Measurements from ENCODE around the gene ZXDC. TPM values are rescaled to one million over a fixed set of nuclear protein-coding genes. Genes with fewer than 3 reads are reported as not detected.

Gene ZXDC, protein sequence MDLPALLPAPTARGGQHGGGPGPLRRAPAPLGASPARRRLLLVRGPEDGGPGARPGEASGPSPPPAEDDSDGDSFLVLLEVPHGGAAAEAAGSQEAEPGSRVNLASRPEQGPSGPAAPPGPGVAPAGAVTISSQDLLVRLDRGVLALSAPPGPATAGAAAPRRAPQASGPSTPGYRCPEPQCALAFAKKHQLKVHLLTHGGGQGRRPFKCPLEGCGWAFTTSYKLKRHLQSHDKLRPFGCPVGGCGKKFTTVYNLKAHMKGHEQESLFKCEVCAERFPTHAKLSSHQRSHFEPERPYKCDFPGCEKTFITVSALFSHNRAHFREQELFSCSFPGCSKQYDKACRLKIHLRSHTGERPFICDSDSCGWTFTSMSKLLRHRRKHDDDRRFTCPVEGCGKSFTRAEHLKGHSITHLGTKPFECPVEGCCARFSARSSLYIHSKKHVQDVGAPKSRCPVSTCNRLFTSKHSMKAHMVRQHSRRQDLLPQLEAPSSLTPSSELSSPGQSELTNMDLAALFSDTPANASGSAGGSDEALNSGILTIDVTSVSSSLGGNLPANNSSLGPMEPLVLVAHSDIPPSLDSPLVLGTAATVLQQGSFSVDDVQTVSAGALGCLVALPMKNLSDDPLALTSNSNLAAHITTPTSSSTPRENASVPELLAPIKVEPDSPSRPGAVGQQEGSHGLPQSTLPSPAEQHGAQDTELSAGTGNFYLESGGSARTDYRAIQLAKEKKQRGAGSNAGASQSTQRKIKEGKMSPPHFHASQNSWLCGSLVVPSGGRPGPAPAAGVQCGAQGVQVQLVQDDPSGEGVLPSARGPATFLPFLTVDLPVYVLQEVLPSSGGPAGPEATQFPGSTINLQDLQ
- total RNA-seq: 10 to 100 TPM; 18.9 to 25.5 TPM

DNA sequence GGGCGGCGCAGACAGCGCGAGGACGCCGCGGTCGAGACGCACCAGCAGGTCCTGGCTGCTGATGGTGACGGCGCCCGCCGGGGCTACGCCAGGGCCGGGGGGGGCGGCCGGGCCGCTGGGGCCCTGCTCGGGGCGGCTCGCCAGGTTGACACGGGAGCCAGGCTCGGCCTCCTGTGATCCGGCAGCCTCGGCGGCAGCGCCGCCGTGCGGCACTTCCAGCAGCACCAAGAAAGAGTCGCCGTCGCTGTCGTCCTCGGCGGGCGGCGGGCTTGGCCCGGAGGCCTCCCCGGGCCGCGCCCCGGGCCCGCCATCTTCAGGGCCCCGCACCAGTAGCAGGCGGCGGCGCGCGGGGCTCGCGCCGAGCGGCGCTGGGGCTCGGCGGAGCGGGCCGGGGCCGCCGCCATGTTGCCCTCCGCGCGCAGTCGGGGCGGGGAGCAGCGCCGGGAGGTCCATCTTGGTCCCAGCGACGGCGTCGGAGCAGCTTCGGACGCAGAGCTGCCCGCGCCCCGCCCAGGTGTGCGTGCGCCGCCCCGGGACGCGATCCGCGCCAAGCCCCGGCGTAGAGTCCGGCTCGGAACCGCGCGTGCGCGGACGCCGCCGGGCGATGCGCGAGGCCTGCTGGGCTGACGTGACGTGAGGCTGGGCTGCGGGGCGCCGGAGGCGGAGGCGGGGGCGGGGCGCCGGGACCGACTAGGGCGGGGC is at the start of gene ZXDC:
ZXDC (minus strand) TSS at position 479 of the 702 bp plus-strand sequence; CDS start at position 453, 26 bp downstream.
- Histone ChIP-seq H3K27ac (peak within 1 kb of the TSS; percentile 90 to 95), H3K27me3 (no peaks in the 10 kb centered on the region), H3K36me3 (peaks cover 16% of the 10 kb centered on the region), H3K4me3 (peak within 1 kb of the TSS; percentile 68 to 76), H3K9me3 (no peaks in the 10 kb centered on the region), H3K4me1 (peaks cover 0 to 41% of the 10 kb centered on the region in 2 donors)
- peak; percentile 92 for DNase-seq (ENCODE audit: low spot score)
- TF ChIP-seq, protein P1, sequence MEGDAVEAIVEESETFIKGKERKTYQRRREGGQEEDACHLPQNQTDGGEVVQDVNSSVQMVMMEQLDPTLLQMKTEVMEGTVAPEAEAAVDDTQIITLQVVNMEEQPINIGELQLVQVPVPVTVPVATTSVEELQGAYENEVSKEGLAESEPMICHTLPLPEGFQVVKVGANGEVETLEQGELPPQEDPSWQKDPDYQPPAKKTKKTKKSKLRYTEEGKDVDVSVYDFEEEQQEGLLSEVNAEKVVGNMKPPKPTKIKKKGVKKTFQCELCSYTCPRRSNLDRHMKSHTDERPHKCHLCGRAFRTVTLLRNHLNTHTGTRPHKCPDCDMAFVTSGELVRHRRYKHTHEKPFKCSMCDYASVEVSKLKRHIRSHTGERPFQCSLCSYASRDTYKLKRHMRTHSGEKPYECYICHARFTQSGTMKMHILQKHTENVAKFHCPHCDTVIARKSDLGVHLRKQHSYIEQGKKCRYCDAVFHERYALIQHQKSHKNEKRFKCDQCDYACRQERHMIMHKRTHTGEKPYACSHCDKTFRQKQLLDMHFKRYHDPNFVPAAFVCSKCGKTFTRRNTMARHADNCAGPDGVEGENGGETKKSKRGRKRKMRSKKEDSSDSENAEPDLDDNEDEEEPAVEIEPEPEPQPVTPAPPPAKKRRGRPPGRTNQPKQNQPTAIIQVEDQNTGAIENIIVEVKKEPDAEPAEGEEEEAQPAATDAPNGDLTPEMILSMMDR (IDR thresholded peaks at IDR 0.05): peak; percentile 41 to 60

DNA sequence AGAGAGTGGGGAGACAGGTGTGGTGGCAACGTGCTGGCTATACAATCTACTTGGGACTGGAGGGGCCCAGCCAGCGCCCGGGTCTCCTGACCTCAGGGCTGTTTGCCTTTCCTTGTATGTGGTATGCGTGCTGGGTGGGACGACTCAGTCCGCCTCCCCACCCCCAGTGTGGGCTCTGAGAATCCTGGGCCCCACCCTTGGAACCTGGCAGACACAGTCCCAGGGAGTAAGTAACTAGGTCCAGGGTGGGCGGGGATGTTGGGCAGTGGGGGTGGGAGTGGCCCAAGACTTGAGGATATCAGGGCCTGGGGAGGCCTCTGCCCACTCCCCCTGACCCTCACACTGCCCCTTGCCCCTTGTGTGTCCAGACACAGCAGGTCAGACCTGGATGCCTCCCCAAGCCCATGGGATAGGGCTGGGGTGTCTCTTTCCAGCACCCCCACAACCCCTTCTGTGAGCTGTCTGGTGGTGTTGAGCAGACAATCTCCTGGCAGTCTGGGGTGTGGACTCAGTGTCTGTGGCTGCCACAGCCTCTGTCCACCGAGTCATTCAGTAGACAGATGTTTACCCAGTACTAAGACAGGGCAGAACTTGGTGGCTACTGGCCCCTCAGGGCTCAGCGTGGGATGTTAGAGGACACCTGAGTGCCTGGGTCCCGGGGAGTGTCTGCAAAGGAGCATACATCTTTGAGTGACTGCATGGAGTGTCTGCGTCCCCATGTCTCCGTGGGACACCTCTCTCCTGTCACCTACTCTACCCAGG is 49.6 kb upstream of the ZXDC start:
- no peak overlapping the region for H3K4me3 ChIP-seq
- H3K36me3 ChIP-seq: no peaks in the 10 kb centered on the region
- peaks cover 0 to 30% of the 10 kb centered on the region in 2 donors for H3K4me1 ChIP-seq
- no peak for DNase-seq (ENCODE audit: low spot score)
- H3K27ac ChIP-seq: no peak overlapping the region
- TF ChIP-seq, protein P1 (IDR thresholded peaks at IDR 0.05): no peak
- H3K9me3 ChIP-seq: no peaks in the 10 kb centered on the region
- H3K27me3 ChIP-seq: no peaks in the 10 kb centered on the region

DNA sequence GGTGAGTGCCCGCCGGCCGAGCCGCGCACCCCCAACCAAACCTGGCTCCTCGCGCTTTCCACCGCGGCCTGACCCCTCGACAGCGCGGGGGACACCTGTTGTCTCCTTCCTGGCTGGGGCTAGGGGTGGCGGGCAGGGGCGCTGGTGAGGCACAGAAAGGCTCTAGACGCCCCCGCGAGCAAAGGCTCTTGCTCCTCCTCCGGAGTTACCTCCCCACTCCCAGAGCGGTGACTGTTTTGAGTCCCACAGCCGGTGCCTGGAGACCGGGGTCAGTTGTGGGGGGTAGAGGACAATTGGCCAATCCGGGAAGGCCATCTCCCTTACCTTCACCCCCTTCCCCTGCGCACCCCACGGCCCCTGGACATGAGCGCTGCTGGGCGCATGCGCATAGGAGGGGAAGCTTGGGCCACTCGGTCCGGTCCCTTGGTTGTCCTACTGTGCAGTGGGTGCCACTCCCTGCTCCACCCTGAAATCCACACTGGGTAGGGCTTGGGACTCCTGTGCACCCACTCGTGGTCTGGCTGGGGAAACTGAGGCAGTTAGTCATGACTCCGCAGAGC is 48.8 kb upstream of the ZXDC start:
- H3K27me3 ChIP-seq: no peaks in the 10 kb centered on the region
- no peaks in the 10 kb centered on the region for H3K9me3 ChIP-seq
- no peak for DNase-seq (ENCODE audit: low spot score)
- no peaks in the 10 kb centered on the region for H3K36me3 ChIP-seq
- peaks cover 0 to 22% of the 10 kb centered on the region in 2 donors for H3K4me1 ChIP-seq
- no peak overlapping the region for H3K27ac ChIP-seq
- TF ChIP-seq, protein P1 (IDR thresholded peaks at IDR 0.05): no peak
- H3K4me3 ChIP-seq: peak overlapping the region; percentile 30 to 45

DNA sequence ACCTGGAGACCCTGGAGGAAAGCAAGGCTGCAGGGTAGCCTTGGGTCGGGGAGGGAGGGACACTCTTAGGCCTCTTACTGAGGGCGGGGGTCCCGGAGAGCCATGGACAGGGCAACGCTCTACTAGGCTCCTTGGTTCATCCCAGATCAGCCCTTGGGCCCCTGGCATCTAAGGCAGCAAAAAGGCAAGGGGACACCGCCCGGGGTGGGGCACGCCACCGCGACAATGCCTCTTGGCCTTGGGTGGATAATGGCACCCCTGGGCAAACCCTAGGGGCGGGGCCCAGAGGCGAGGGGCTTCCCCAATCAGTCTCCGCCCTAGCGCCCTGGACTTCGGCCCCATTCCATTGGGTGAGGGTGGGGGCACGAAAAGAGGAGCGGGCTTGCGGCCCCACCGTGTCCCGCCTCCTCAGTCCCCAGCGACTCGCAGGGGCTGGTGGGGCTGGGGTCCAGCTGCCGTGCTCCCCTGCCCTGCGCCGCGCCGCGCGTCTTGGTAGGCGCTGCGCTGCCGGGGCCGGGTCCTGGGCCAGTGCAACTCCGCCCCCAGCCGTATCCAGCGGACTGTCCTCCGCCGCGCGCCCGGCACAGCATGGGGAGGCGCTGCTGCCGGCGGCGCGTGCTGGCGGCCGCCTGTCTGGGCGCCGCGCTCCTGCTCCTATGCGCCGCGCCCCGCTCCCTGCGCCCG is 48.2 kb upstream of the ZXDC start, which contains the start of gene CHST13:
CHST13 (plus strand) TSS at position 411 of the 684 bp plus-strand sequence; CDS start at position 589, 178 bp downstream.
- H3K27me3 ChIP-seq: no peaks in the 10 kb centered on the region
- TF ChIP-seq, protein P1 (IDR thresholded peaks at IDR 0.05): peak in 1 of 2 donors; percentile 29
- H3K9me3 ChIP-seq: no peaks in the 10 kb centered on the region
- H3K36me3 ChIP-seq: no peaks in the 10 kb centered on the region
- H3K4me1 ChIP-seq: peaks cover 0 to 16% of the 10 kb centered on the region in 2 donors
- no peak within 1 kb of the TSS for H3K27ac ChIP-seq
- peak within 1 kb of the TSS; percentile 30 to 45 for H3K4me3 ChIP-seq
- DNase-seq (ENCODE audit: low spot score): no peak

Measured in right atrium auricular region (tissue), 2 donors.